Activated CD4-positive, alpha-beta T cell treated with anti-CD3 and anti-CD28 coated beads, Interleukin-2, Interleukin-4, amounts not matched to agents 100 ng/mL and 50 ng/mL, durations not matched to agents 16 hours and 8 hours (primary cell): ENCODE measurements around the gene DIPK1A.
A peak's percentile ranks its signal among the peaks of the same experiment; 100 is the strongest.

Experiments used
- DNase-seq: peaks from one replicate; pipeline ENCODE4 v3.0.0-alpha.2; 2020; ENCODE audit warnings: low spot score

DIPK1A gene

DNA sequence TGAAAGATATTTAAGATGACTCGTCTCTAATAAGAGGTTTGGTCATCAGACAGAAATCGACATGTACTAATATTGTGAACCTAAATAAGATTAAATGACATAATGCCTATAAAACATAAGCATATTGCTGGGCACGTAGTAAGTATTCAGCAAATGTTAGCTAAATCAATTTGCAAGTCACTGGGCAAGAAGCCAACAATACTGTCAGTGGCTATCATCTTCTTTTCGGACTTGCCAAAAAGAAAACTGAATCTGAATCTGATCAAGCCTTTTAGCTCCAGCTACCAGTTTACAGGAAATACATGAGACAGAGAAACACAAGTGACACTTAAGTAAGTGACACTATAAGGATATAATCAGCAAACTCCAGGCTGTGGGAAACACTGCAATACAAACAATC lies 83.5 kb downstream of the DIPK1A start:
- DNase-seq = no peak

GRCh38 chr1:92877081-92877711 lies 84.1 kb downstream of the DIPK1A start:
- no peak for DNase-seq

- no peak for DNase-seq
These were observed 84.9 kb downstream of the DIPK1A start for GRCh38 chr1:92876351-92876750.

DNA sequence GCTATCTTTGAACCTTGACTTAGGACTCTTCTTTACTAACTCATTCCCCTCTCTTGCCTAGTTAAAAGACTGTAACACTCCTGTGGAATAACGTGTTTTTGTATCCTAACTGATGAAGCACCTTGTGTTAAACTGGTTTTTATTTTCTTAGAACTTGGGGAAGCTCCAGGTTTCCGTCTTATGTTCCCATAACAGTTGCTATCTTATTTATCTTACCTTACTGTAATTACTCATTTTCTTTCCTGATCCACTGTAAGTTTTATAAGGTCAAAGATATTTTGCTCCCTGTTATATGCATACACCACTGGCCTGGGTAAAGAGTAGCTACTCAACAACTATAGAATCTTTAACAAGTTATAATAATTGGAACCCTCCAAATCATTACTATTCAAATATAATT lies 86.3 kb downstream of the DIPK1A start:
- no peak for DNase-seq

DNA sequence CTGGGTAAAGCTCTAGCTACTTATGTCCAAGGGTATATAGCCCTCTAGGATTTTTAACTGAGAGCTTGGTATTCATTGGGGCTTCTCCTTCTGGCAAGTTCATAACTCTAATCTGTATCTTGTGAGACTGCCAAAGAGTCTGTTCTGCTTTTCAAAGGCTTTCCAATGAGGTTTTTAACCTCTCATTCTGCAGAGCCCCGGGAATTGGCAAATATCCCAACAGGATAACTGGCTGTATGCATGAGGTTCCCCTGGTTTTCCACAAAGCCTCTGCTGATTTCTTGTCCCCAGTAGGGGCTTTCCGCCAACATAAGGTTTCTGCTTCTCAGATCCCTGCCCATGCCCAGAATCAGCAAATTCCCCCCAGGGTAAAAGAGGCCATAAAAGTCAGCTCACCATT lies 88.5 kb downstream of the DIPK1A start:
- no peak for DNase-seq

DNA sequence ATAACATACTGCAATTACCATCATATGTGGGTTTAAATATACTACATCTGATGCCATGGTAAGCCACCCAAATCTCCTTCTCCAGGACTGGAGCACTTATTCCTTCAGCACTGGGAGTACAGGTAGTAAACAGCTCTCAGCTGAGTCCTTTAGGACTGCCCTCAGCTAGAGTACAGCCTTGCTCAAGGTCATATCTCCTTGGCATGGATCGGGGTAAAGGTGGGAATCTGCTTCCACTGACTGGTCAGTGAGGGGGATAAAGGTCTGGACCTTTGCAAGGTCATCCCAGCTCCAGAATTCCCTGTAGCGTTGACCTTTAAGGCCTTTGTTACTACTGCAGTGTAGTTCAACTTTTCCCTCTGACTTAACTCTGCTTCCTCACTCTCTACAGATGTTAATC lies 90.7 kb downstream of the DIPK1A start:
- DNase-seq = no peak

- no peak for DNase-seq
These were observed 97.1 kb downstream of the DIPK1A start for GRCh38 chr1:92864131-92864530.

GRCh38 chr1:92862605-92863004 lies 98.7 kb downstream of the DIPK1A start:
- no peak for DNase-seq

DNA sequence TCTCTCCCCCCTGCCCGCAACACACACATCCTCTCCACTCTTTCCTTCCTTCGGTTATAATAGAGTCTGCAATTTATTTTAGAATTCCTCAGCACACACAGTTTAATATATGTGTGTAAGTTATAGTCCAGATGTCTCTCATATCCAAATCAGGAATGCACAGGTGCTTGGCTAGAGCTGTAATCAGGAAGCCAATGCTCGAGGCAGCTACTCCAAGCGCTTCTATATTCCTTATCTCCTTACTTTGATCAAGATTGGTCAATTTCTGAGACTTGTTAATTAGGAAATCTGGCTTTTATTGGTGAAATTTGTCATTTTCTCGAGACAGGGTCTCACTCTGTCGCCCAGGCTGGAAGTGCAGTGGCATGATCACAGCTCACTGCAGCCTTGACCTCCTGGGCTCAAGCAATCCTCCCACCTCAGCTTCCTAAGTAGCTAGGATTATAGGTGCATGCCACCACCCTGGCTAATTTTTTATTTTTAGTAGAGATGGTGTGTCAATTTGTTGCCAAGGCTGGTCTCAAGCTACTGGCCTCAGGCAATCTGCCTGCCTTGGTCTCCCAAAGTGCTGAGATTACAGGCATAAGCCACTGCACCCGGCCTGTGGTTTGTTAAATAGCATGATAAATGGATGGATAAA lies 101.7 kb downstream of the DIPK1A start:
- DNase-seq = no peak

- DNase-seq = peak; percentile 85
These were observed 102.5 kb downstream of the DIPK1A start for GRCh38 chr1:92858564-92859399.

DNA sequence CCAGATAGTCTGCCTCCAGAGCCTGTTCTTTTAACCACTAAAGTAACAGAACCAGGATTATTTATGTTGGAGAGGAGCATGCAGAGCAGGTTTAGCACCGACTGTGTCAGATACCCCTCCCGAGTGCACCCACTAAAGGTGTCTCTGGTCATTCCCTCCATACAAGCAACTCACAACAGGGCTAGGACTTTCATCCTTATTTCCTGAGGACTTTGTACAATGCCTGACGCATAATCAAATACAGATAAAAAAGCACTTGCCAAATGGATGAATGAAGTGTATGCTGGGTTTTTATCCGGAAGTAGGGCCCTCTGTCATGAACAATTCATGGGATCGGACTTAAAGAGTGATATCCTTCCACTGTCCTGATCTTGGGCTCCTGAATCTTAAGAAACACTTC lies 103.4 kb downstream of the DIPK1A start:
- no peak for DNase-seq

GRCh38 chr1:92855236-92855635 lies 106.0 kb downstream of the DIPK1A start:
- no peak for DNase-seq

- no peak for DNase-seq
These were observed 107.0 kb downstream of the DIPK1A start for GRCh38 chr1:92854101-92854785.

GRCh38 chr1:92853299-92853698 lies 108.0 kb downstream of the DIPK1A start:
- DNase-seq = no peak

- DNase-seq = no peak
These were observed 109.5 kb downstream of the DIPK1A start for GRCh38 chr1:92851729-92852128.

DNA sequence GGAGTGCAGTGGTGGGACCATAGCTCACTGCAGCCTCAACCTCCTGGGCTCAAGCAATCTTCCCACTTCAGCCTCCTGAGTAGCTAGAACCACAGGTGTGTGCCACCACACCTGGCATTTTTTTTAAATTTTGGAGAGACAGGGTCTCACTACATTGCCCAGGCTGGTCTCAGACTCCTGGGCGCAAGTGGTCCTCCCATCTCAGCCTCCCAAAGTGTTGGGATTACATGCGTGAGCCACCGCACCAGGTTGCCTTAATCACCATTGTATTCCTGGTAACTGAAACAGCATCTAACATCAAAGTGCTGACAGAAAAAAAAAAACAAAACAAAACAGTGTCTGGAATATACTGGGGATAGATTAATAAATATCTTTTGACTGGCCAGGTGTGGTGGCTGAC lies 111.2 kb downstream of the DIPK1A start:
- no peak for DNase-seq

DNA sequence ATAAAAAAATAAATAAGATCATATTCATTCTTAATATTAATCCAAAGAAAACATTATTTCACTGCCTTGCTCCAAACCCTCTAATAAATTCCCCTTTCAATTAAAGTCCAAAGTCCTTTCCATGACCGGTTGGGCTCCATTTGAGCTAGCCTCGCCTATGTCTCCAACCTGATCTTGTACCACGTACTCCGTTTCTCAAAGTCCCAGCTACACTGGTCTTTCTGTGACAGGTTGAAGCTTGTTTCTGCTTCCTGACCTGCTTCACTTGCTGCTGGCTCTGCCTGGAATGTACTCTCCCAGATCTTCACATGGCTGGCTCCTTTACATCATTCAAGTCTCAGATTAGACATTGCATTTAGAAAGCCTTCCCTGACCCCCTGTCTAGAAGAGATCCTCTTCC lies 113.1 kb downstream of the DIPK1A start:
- DNase-seq = no peak

GRCh38 chr1:92845908-92846307 lies 115.4 kb downstream of the DIPK1A start:
- no peak for DNase-seq

DNA sequence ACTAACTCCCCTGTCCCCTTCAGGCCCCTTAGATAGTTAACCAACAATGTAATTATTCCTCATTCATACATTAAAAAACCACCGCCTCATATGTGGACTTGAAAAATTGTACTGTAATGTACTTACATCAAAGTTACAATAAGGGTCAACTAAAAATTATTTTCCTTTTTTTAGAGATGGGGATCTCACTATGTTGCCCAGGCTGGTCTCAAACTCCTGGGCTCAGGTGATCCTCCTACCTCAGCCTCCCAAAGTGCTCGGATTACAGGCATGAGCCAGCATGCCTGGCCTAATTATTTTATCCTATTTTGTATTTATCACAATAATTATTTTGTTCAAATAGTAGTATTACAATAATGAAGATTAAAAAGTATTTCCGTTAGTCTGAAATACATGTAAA lies 116.8 kb downstream of the DIPK1A start:
- no peak for DNase-seq

- DNase-seq = no peak
These were observed 117.6 kb downstream of the DIPK1A start for GRCh38 chr1:92843429-92844352.

- DNase-seq = no peak
These were observed 118.2 kb downstream of the DIPK1A start for GRCh38 chr1:92843046-92843423.
